ENCODE measurements around the gene EML5.

The EML5 gene

DNA sequence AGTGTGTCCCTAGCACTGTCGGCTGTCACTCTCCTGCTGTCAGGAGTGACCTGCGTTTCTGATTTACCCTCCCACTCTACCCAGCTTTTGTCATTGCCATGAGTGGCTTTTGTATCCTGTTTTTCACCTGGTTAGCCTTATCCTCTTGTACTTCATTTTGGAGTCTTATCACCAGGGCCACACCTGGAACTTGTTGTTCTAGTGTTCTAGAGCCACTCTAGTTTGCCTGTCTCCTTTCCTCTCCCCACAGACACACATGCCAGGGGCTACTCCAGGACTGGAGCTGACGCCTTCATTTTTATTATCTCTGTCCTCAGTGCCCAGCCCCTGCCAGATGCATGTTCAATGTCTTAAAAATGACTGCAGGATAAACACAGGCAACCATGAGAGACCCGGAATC lies 195.7 kb downstream of the EML5 start:
- Histone ChIP-seq H3K36me3 (ENCODE audit: control insufficient read depth in 1 of 2, insufficient read depth in 2 of 2, low read length in 2 of 2) (peaks cover 25 to 42% of the 10 kb centered on the region in 2 experiments), H4K91ac (ENCODE audit: low read depth, low read length) (no peak overlapping the region), H3K27ac (ENCODE audit: low read depth, low read length) (no peak overlapping the region), H3K4ac (ENCODE audit: low read depth, low read length) (no peak overlapping the region), H2BK120ac (ENCODE audit: insufficient read depth, low read length, poor library complexity) (no peak overlapping the region), H2AFZ (ENCODE audit: insufficient read depth, low read length, poor library complexity) (no peak overlapping the region), H2BK12ac (ENCODE audit: low read length) (no peak overlapping the region), H3K79me2 (ENCODE audit: control insufficient read depth, insufficient read depth, low read length, poor library complexity) (no peaks in the 10 kb centered on the region), H3K18ac (ENCODE audit: low read length) (no peak overlapping the region), H3K27me3 (ENCODE audit: insufficient read depth, low read length) (no peaks in the 10 kb centered on the region), H3K4me2 (ENCODE audit: low read length) (no peak overlapping the region), H2AK5ac (ENCODE audit: low read length) (no peak overlapping the region), H3K79me1 (ENCODE audit: low read length) (no peaks in the 10 kb centered on the region), H4K12ac (ENCODE audit: low read depth, low read length) (no peak overlapping the region), H3K9ac (ENCODE audit: low read length) (no peak overlapping the region), H4K8ac (ENCODE audit: low read depth, low read length) (no peak overlapping the region), H3K23ac (ENCODE audit: low read length) (no peak overlapping the region), H3K14ac (ENCODE audit: low read length) (no peak overlapping the region), H3K4me1 (ENCODE audit: control insufficient read depth in 1 of 2, insufficient read depth in 2 of 2, low read length in 2 of 2) (no peaks in the 10 kb centered on the region), H3K9me3 (ENCODE audit: insufficient read depth, low read depth, low read length) (no peaks in the 10 kb centered on the region), H3K4me3 (ENCODE audit: low read depth, low read length) (no peak overlapping the region), H2BK5ac (ENCODE audit: low read depth, low read length, poor library complexity) (no peak overlapping the region)
- no peak for DNase-seq
- WGBS (ENCODE audit: extremely low coverage, insufficient coverage, insufficient read length): no CpG with 5 or more reads among the region's 4 CpGs

DNA sequence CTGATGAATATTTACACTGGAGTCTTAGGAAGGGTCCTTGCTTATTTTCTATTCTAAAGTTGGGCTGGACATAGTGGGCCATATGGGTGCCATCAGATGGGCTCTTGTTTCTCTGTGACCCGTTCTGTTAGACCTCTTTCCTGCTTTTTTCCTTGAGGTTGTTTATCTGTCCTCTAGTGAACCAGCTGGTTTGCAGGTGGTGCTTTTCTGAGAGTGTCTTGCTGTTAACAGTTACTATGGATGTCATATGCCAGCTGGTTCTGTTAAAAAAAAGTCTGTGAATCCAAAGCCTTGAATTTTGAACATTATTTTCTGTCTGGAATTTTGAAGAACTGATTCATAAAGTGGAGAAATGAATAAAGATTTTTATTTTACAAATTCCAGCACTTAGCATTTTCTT lies 200.7 kb downstream of the EML5 start:
- no peak overlapping the region for H2BK12ac ChIP-seq (ENCODE audit: low read length)

GRCh38 chr14:88590173-88590572 lies 202.6 kb downstream of the EML5 start:
- Histone ChIP-seq H2AFZ (ENCODE audit: insufficient read depth, low read length, poor library complexity) (no peak overlapping the region), H2BK5ac (ENCODE audit: low read depth, low read length, poor library complexity) (no peak overlapping the region), H4K91ac (ENCODE audit: low read depth, low read length) (no peak overlapping the region), H2AK5ac (ENCODE audit: low read length) (no peak overlapping the region), H3K4me1 (ENCODE audit: control insufficient read depth in 1 of 2, insufficient read depth in 2 of 2, low read length in 2 of 2) (no peaks in the 10 kb centered on the region), H3K23ac (ENCODE audit: low read length) (no peak overlapping the region), H3K27ac (ENCODE audit: low read depth, low read length) (no peak overlapping the region), H4K12ac (ENCODE audit: low read depth, low read length) (no peak overlapping the region), H4K8ac (ENCODE audit: low read depth, low read length) (no peak overlapping the region), H2BK120ac (ENCODE audit: insufficient read depth, low read length, poor library complexity) (no peak overlapping the region), H3K4me2 (ENCODE audit: low read length) (no peak overlapping the region), H3K4ac (ENCODE audit: low read depth, low read length) (no peak overlapping the region), H3K4me3 (ENCODE audit: low read depth, low read length) (no peak overlapping the region), H3K18ac (ENCODE audit: low read length) (no peak overlapping the region), H3K9me3 (ENCODE audit: insufficient read depth, low read depth, low read length) (no peaks in the 10 kb centered on the region), H3K79me1 (ENCODE audit: low read length) (no peaks in the 10 kb centered on the region), H3K9ac (ENCODE audit: low read length) (no peak overlapping the region), H3K79me2 (ENCODE audit: control insufficient read depth, insufficient read depth, low read length, poor library complexity) (no peaks in the 10 kb centered on the region), H3K27me3 (ENCODE audit: insufficient read depth, low read length) (no peaks in the 10 kb centered on the region), H2BK12ac (ENCODE audit: low read length) (no peak overlapping the region), H3K14ac (ENCODE audit: low read length) (no peak overlapping the region), H3K36me3 (ENCODE audit: control insufficient read depth in 1 of 2, insufficient read depth in 2 of 2, low read length in 2 of 2) (peaks cover 14 to 21% of the 10 kb centered on the region in 2 experiments)
- WGBS (ENCODE audit: extremely low coverage, insufficient coverage, insufficient read length): no CpG with 5 or more reads among the region's 4 CpGs
- no peak for DNase-seq

More for the DNA sequence above, 200.7 kb downstream of the EML5 start:
- Histone ChIP-seq H4K91ac (ENCODE audit: low read depth, low read length) (no peak overlapping the region), H3K79me2 (ENCODE audit: control insufficient read depth, insufficient read depth, low read length, poor library complexity) (no peaks in the 10 kb centered on the region), H3K23ac (ENCODE audit: low read length) (no peak overlapping the region), H3K27me3 (ENCODE audit: insufficient read depth, low read length) (no peaks in the 10 kb centered on the region), H3K4me1 (ENCODE audit: control insufficient read depth in 1 of 2, insufficient read depth in 2 of 2, low read length in 2 of 2) (no peaks in the 10 kb centered on the region), H3K18ac (ENCODE audit: low read length) (no peak overlapping the region), H2AFZ (ENCODE audit: insufficient read depth, low read length, poor library complexity) (no peak overlapping the region), H3K27ac (ENCODE audit: low read depth, low read length) (no peak overlapping the region), H3K79me1 (ENCODE audit: low read length) (no peaks in the 10 kb centered on the region), H3K9me3 (ENCODE audit: insufficient read depth, low read depth, low read length) (no peaks in the 10 kb centered on the region), H3K4me3 (ENCODE audit: low read depth, low read length) (no peak overlapping the region), H3K9ac (ENCODE audit: low read length) (no peak overlapping the region), H3K4ac (ENCODE audit: low read depth, low read length) (no peak overlapping the region), H4K8ac (ENCODE audit: low read depth, low read length) (no peak overlapping the region), H4K12ac (ENCODE audit: low read depth, low read length) (no peak overlapping the region), H3K14ac (ENCODE audit: low read length) (no peak overlapping the region), H2BK120ac (ENCODE audit: insufficient read depth, low read length, poor library complexity) (no peak overlapping the region), H3K4me2 (ENCODE audit: low read length) (no peak overlapping the region), H3K36me3 (ENCODE audit: control insufficient read depth in 1 of 2, insufficient read depth in 2 of 2, low read length in 2 of 2) (peaks cover 10 to 27% of the 10 kb centered on the region in 2 experiments), H2AK5ac (ENCODE audit: low read length) (no peak overlapping the region), H2BK5ac (ENCODE audit: low read depth, low read length, poor library complexity) (no peak overlapping the region)
- WGBS (ENCODE audit: extremely low coverage, insufficient coverage, insufficient read length): no CpG with 5 or more reads among the region's 1 CpG
- no peak for DNase-seq

DNA sequence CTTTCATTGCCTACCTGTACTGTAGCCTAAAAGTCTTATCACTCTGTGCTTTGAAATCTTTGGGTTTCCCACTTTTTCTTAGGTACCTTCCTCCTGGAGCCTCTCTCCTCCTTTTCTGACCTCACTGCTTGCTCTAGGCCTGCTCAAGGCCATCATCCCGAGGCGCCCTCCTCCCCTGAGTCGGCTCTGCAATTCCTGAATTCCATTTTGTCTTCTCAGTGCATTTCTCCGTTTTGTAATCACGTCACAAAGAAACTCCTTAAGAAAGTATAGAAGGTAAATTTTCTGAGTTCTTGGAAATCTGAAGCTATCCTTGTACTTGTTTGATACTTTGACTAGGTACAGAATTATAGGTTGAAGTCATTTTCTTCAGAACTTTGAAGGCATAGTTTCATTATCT lies 204.7 kb downstream of the EML5 start:
- Histone ChIP-seq H2BK5ac (ENCODE audit: low read depth, low read length, poor library complexity) (no peak overlapping the region), H4K91ac (ENCODE audit: low read depth, low read length) (no peak overlapping the region), H3K79me2 (ENCODE audit: control insufficient read depth, insufficient read depth, low read length, poor library complexity) (no peaks in the 10 kb centered on the region), H3K4me3 (ENCODE audit: low read depth, low read length) (no peak overlapping the region), H3K18ac (ENCODE audit: low read length) (no peak overlapping the region), H2AK5ac (ENCODE audit: low read length) (no peak overlapping the region), H2AFZ (ENCODE audit: insufficient read depth, low read length, poor library complexity) (no peak overlapping the region), H3K27ac (ENCODE audit: low read depth, low read length) (no peak overlapping the region), H3K4ac (ENCODE audit: low read depth, low read length) (no peak overlapping the region), H3K14ac (ENCODE audit: low read length) (no peak overlapping the region), H4K8ac (ENCODE audit: low read depth, low read length) (no peak overlapping the region), H3K9ac (ENCODE audit: low read length) (no peak overlapping the region), H3K27me3 (ENCODE audit: insufficient read depth, low read length) (no peaks in the 10 kb centered on the region), H3K23ac (ENCODE audit: low read length) (no peak overlapping the region), H3K4me2 (ENCODE audit: low read length) (no peak overlapping the region), H3K4me1 (ENCODE audit: control insufficient read depth in 1 of 2, insufficient read depth in 2 of 2, low read length in 2 of 2) (no peaks in the 10 kb centered on the region), H3K9me3 (ENCODE audit: insufficient read depth, low read depth, low read length) (no peaks in the 10 kb centered on the region), H3K36me3 (ENCODE audit: control insufficient read depth in 1 of 2, insufficient read depth in 2 of 2, low read length in 2 of 2) (peaks cover 16 to 25% of the 10 kb centered on the region in 2 experiments), H2BK120ac (ENCODE audit: insufficient read depth, low read length, poor library complexity) (no peak overlapping the region), H2BK12ac (ENCODE audit: low read length) (no peak overlapping the region), H3K79me1 (ENCODE audit: low read length) (no peaks in the 10 kb centered on the region), H4K12ac (ENCODE audit: low read depth, low read length) (no peak overlapping the region)
- WGBS (ENCODE audit: extremely low coverage, insufficient coverage, insufficient read length): no CpG with 5 or more reads among the region's 5 CpGs
- DNase-seq: peak; percentile 56 to 79

Data from trophoblast cell (in vitro differentiated cells and primary cell).